HCT116 (cell line): ENCODE data around the gene NEURL1B. TPM values are rescaled to one million over a fixed set of nuclear protein-coding genes. Genes with fewer than 3 reads are reported as not detected.

Experiments used
- ATAC-seq: fragments of 200-7000 bp; cut with Tn5 transposase; 2 replicates; pipeline ENCODE4 v1.9.1; 2020; ENCODE audit warnings: mild to moderate bottlenecking, moderate library complexity
- BruUV-seq: library from RNA; stranded (reverse); fragments of 400-500 nt; replicated peaks from 2 replicates; lab custom pipeline; 2021; lab: Mats Ljungman, UMichigan
- CTCF ChIA-PET: fragments of 300-600 bp; sonication (Branson Sonifier 250); formaldehyde crosslinking; loops from one replicate; lab custom pipeline; 2021; ENCODE audit warnings: antibody characterized with exemption; lab: Charles Lee
- POLR2A ChIA-PET: fragments of 300-600, 350-600 bp; sonication (Branson Sonifier 250); formaldehyde crosslinking; loops from one replicate; lab custom pipeline; 2021; ENCODE audit warnings: antibody characterized with exemption; lab: Charles Lee
- RAD21 ChIA-PET, 2 experiments: fragments of 300-600 bp; sonication (Branson Sonifier 250); formaldehyde crosslinking; loops; one replicate each; lab custom pipeline; 2023; ENCODE audit warnings: low total read pairs in 2 of 2; ENCODE audit not compliant: uncharacterized antibody in 2 of 2, unreplicated experiment in 2 of 2, low non-redundant PET in 1 of 2; lab: Charles Lee
- DNase-seq: peaks from one replicate; pipeline ENCODE4 v3.0.0-alpha.2; 2010; ENCODE audit warnings: low read depth, low spot score
- H2AFZ ChIP-seq: fragments of 200-600 bp; shearing (Covaris generic), sonication (generic); 2 replicates; pipeline ENCODE4 v1.6.1; 2017; ENCODE audit warnings: low read depth, mixed run types, mixed read lengths, antibody characterized with exemption, low read length; ENCODE audit not compliant: poor library complexity, severe bottlenecking
- H3K27ac ChIP-seq: 2 replicates; pipeline ENCODE4 v1.5.1; 2012; ENCODE audit warnings: low read depth, low read length
- H3K27me3 ChIP-seq: fragments of 200-600 bp; sonication (generic); 2 replicates; pipeline ENCODE4 v1.6.1; 2016; ENCODE audit warnings: mixed run types, low read length, mixed read lengths; ENCODE audit not compliant: insufficient read depth
- H3K36me3 ChIP-seq, 2 experiments: fragments of 200-500 bp in 1 of 2; fragments of 200-600 bp in 1 of 2; sonication (Bioruptor generic) in 1 of 2; sonication (generic) in 1 of 2; 2 replicates each; pipeline versions ENCODE4 v1.5.1 to v1.6.1; 2014 to 2016; ENCODE audit warnings: low read length in 2 of 2, inconsistent platforms in 1 of 2, mixed read lengths in 1 of 2, mixed run types in 1 of 2; ENCODE audit not compliant: insufficient read depth in 2 of 2, control insufficient read depth in 1 of 2
- H3K4me1 ChIP-seq, 2 experiments: fragments of 200-600 bp in 1 of 2; sonication (generic) in 1 of 2; 2 replicates each; pipeline versions ENCODE4 v1.5.1 to v1.6.1; 2012 to 2017; ENCODE audit warnings: low read length in 2 of 2, inconsistent platforms in 1 of 2, mild to moderate bottlenecking in 1 of 2, mixed read lengths in 1 of 2, mixed run types in 1 of 2, moderate library complexity in 1 of 2; ENCODE audit not compliant: insufficient read depth in 2 of 2, control insufficient read depth in 1 of 2
- H3K4me2 ChIP-seq: fragments of 200-600 bp; sonication (generic); 2 replicates; pipeline ENCODE4 v1.6.1; 2017; ENCODE audit warnings: mixed run types, low read length, mixed read lengths
- H3K4me3 ChIP-seq, 2 experiments: fragments of 200-600 bp in 1 of 2; sonication (generic) in 1 of 2; replicated peaks in 1 of 2; 2 replicates each; pipeline ENCODE4 v1.5.1; 2011 to 2016; ENCODE audit warnings: low read length in 2 of 2, control low read depth in 1 of 2, low read depth in 1 of 2, mild to moderate bottlenecking in 1 of 2, mixed read lengths in 1 of 2, mixed run types in 1 of 2
- H3K79me2 ChIP-seq: fragments of 200-600 bp; sonication (generic); 2 replicates; pipeline ENCODE4 v1.6.1; 2017; ENCODE audit warnings: mild to moderate bottlenecking, mixed run types, low read length, moderate library complexity, mixed read lengths; ENCODE audit not compliant: insufficient read depth
- H3K9ac ChIP-seq: fragments of 200-600 bp; sonication (generic); 2 replicates; pipeline ENCODE4 v1.6.1; 2016; ENCODE audit warnings: low read length, mixed read lengths
- H3K9me2 ChIP-seq: fragments of 200-600 bp; sonication (generic), shearing (Covaris generic); 2 replicates; pipeline ENCODE4 v1.6.1; 2017; ENCODE audit warnings: mixed run types, mild to moderate bottlenecking, moderate library complexity; ENCODE audit not compliant: insufficient read depth
- H3K9me3 ChIP-seq, 2 experiments: fragments of 200-500 bp in 1 of 2; fragments of 200-600 bp in 1 of 2; sonication (Bioruptor generic) in 1 of 2; sonication (generic) in 1 of 2; 2 replicates each; pipeline ENCODE4 v1.6.1; 2014 to 2017; ENCODE audit warnings: low read length in 2 of 2, mixed read lengths in 2 of 2, inconsistent platforms in 1 of 2, low read depth in 1 of 2, mild to moderate bottlenecking in 1 of 2, mixed run types in 1 of 2, moderate library complexity in 1 of 2; ENCODE audit not compliant: control insufficient read depth in 1 of 2, insufficient read depth in 1 of 2
- H4K20me1 ChIP-seq: fragments of 200-600 bp; sonication (generic), shearing (Covaris generic); 2 replicates; pipeline ENCODE4 v1.6.1; 2017; ENCODE audit warnings: mixed run types, mild to moderate bottlenecking, moderate library complexity; ENCODE audit not compliant: insufficient read depth
- CBX3 ChIP-seq: IDR thresholded peaks from 2 replicates; pipeline ENCODE4 v1.6.1; 2012; ENCODE audit warnings: low read depth
- CEBPB ChIP-seq: IDR thresholded peaks from 2 replicates; pipeline ENCODE4 v1.6.1; 2012; ENCODE audit warnings: low read depth
- CTCF ChIP-seq, 3 experiments: fragments of 200-600 bp in 1 of 3; sonication (generic) in 1 of 3; IDR thresholded peaks in 2 of 3; conservative IDR thresholded peaks in 1 of 3; 2 replicates each; pipeline ENCODE4 v1.5.1; 2012 to 2017; ENCODE audit warnings: low read depth in 2 of 3, low read length in 2 of 3, antibody characterized with exemption in 1 of 3, borderline replicate concordance in 1 of 3, control low read depth in 1 of 3, mild to moderate bottlenecking in 1 of 3, mixed read lengths in 1 of 3, mixed run types in 1 of 3, moderate library complexity in 1 of 3; ENCODE audit not compliant: insufficient read depth in 1 of 3
- EGR1 ChIP-seq: IDR thresholded peaks from 2 replicates; pipeline ENCODE4 v1.6.1; 2012; ENCODE audit warnings: low read depth
- ELF1 ChIP-seq: IDR thresholded peaks from 2 replicates; pipeline ENCODE4 v1.6.1; 2012; ENCODE audit warnings: low read depth, borderline replicate concordance
- EZH2 ChIP-seq: fragments of 200-600 bp; sonication (generic); IDR thresholded peaks from 2 replicates; pipeline ENCODE4 v1.6.1; 2017; ENCODE audit warnings: antibody characterized with exemption, mixed run types
- EZH2phosphoT487 ChIP-seq: fragments of 200-600 bp; IDR thresholded peaks from 2 replicates; pipeline ENCODE4 v1.6.1; 2018; ENCODE audit warnings: antibody characterized with exemption, borderline replicate concordance
- FOSL1 ChIP-seq: IDR thresholded peaks from 2 replicates; pipeline ENCODE4 v1.6.1; 2012; ENCODE audit warnings: low read depth
- JUND ChIP-seq: IDR thresholded peaks from 2 replicates; pipeline ENCODE4 v1.6.1; 2012
- MAX ChIP-seq: IDR thresholded peaks from 2 replicates; pipeline ENCODE4 v1.6.1; 2012
- POLR2A ChIP-seq: IDR thresholded peaks from 2 replicates; pipeline ENCODE4 v1.7.0; 2011; ENCODE audit warnings: borderline replicate concordance; ENCODE audit not compliant: insufficient read depth, insufficient read length; ENCODE audit errors: extremely low read depth
- RAD21 ChIP-seq: IDR thresholded peaks from 2 replicates; pipeline ENCODE4 v1.6.1; 2012; ENCODE audit warnings: low read depth, mild to moderate bottlenecking
- SIN3A ChIP-seq: IDR thresholded peaks from 2 replicates; pipeline ENCODE4 v1.6.1; 2012; ENCODE audit warnings: low read depth
- SRF ChIP-seq: IDR thresholded peaks from 2 replicates; pipeline ENCODE4 v1.6.1; 2012; ENCODE audit warnings: low read depth
- TCF7L2 ChIP-seq: IDR thresholded peaks from 2 replicates; pipeline ENCODE4 v1.7.0; 2011; ENCODE audit warnings: borderline replicate concordance, inconsistent platforms; ENCODE audit not compliant: insufficient read depth, insufficient read length; ENCODE audit errors: extremely low read depth
- YY1 ChIP-seq: IDR thresholded peaks from 2 replicates; pipeline ENCODE4 v1.6.1; 2011; ENCODE audit warnings: low read length, low read depth, moderate library complexity, mild to moderate bottlenecking; ENCODE audit not compliant: insufficient replicate concordance; ENCODE audit errors: extremely low read depth
- ZBTB33 ChIP-seq: IDR thresholded peaks from 2 replicates; pipeline ENCODE4 v1.6.1; 2011; ENCODE audit warnings: mild to moderate bottlenecking, low read length, moderate library complexity; ENCODE audit not compliant: insufficient replicate concordance; ENCODE audit errors: extremely low read depth
- ZFX ChIP-seq: fragments of 450-650 bp; IDR thresholded peaks from 2 replicates; pipeline ENCODE4 v1.6.1; 2017
- ZNF274 ChIP-seq: fragments of 200-500 bp; sonication (Bioruptor generic); IDR thresholded peaks from 2 replicates; pipeline ENCODE4 v1.6.1; 2014; ENCODE audit warnings: mild to moderate bottlenecking, low read depth, low read length, inconsistent platforms
- intact Hi-C: fragments of 100-400 bp; cut with micrococcal nuclease; formaldehyde crosslinking; loops from 2 replicates; pipeline ENCODE4 v1.10.0; 2022
- total RNA-seq: library from RNA; stranded (reverse); gene quantifications from one replicate; pipeline ENCODE4 v1.2.1, GENCODE V29; 2021; ENCODE audit not compliant: unreplicated experiment

Gene NEURL1B
- total RNA-seq, 1 experiment from 2014 or later: 5.8 TPM

GRCh38 chr5:172688349-172689217 is 47.5 kb downstream of the NEURL1B start (continued):
- TF ChIP-seq CEBPB (no peak), ZFX (no peak; the same call in 1 of the 2 replicates), POLR2A (no peak), TCF7L2 (no peak), EZH2 (no peak)

GRCh38 chr5:172689218-172689572 is 48.1 kb downstream of the NEURL1B start:
- Histone ChIP-seq H3K27ac (peak overlapping the region; percentile 39; the same call in 1 of the 2 replicates), H3K4me1 (peaks cover 17 to 32% of the 10 kb centered on the region in 2 experiments), H3K9ac (0 out of 2 replicates have a peak overlapping the region, but pooled peaks have one; percentile 17), H2AFZ (no peak overlapping the region), H3K4me3 (no peak overlapping the region), H3K27me3 (no peaks in the 10 kb centered on the region), H3K79me2 (no peaks in the 10 kb centered on the region), H3K36me3 (no peaks in the 10 kb centered on the region), H3K9me2 (no peaks in the 10 kb centered on the region), H3K4me2 (peak overlapping the region; percentile 44), H4K20me1 (no peaks in the 10 kb centered on the region; the same call in 1 of the 2 replicates), H3K9me3 (no peaks in the 10 kb centered on the region)
- intact Hi-C loops: no loop called here
- POLR2A ChIA-PET: no interaction called here
- RAD21 ChIA-PET: no interaction called here
- CTCF ChIA-PET: no interaction called here
- no TSS peak for BruUV-seq
- no peak for DNase-seq
- no peak for ATAC-seq
- TF ChIP-seq ELF1 (no peak), CTCF (IDR thresholded peaks at IDR 0.05 in 2 of 3, conservative IDR thresholded peaks at IDR 0.05 in 1 of 3; ENCODE audit: borderline replicate concordance in 1 of 3, insufficient read depth in 1 of 3, low read depth in 2 of 3, low read length in 2 of 3) (no peak), CBX3 (no peak), TCF7L2 (no peak), ZBTB33 (no peak), EGR1 (no peak), JUND (no peak), SIN3A (no peak), YY1 (no peak), CEBPB (no peak), SRF (no peak), MAX (no peak), FOSL1 (no peak), POLR2A (no peak), ZFX (no peak), RAD21 (no peak), EZH2 (no peak), EZH2phosphoT487 (no peak), ZNF274 (no peak)
